ES-I3 (cell line): ENCODE measurements around the gene LMBR1L.
A peak's percentile ranks its signal among the peaks of the same experiment; 100 is the strongest.
"Not testable (repeated sequence)": the region's sequence is repeated elsewhere in the genome, so short reads cannot be mapped to it uniquely, and the experiment has no call there.

Source experiments
- H3K36me3 ChIP-seq: 2 replicates; pipeline ENCODE4 v1.6.1; 2013; ENCODE audit warnings: mild to moderate bottlenecking, low read length, control low read depth, moderate library complexity; ENCODE audit not compliant: insufficient read depth
- H3K4me1 ChIP-seq: 2 replicates; pipeline ENCODE4 v1.6.1; 2013; ENCODE audit warnings: mild to moderate bottlenecking, control low read depth, low read length; ENCODE audit not compliant: insufficient read depth
- H3K9ac ChIP-seq: 2 replicates; pipeline ENCODE4 v1.6.1; 2013; ENCODE audit warnings: low read depth, mild to moderate bottlenecking, low read length, moderate library complexity
- H3K9me3 ChIP-seq: 2 replicates; pipeline ENCODE4 v1.6.1; 2013; ENCODE audit warnings: mild to moderate bottlenecking, low read length, moderate library complexity; ENCODE audit not compliant: control insufficient read depth, insufficient read depth

Gene LMBR1L

DNA sequence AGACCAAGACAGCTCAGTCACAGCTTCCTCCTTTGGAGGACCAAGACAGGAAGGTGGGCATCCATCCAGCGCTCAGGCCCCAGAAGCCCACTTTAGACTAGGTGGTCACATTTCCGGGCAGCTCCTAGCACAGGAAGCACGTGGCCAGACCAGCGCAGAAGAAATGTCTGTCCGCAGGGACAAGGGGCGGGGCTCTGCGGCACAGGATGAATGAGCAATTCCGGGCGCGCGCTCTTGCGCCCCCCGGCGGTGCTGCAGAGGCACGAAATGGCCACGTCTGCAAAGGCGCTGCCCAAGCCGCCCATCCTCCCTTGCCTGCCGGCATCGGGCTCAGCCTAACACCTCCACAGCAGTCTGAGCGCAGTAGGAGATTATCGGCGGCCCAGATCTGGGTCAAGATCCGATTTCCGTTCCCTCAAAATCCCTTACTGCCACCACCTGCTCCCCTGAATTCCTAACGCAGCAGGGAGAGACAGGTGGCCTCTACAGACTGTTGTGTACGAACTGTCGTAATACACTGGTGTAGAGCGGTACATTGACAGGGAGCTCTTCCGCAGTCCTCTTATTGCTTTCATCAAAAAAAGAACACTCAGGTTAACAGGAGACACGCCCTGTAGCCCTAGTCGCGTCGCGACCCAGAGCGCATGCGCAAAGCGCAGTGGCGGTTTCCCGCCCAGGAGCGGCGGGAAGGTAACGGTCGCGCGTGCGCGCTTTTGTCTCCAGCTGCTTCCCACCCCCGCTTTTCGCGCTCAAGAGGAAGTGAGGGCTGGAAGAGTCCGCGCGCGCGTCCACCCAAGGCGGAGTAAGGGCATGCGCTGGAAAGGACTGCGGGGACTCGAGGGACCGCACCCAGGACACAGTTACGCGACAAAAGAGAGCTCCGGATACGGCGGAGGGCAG is 19.8 kb upstream of the LMBR1L start:
- no peaks in the 10 kb centered on the region for H3K9me3 ChIP-seq
- H3K36me3 ChIP-seq, result peaks cover 15% of the 10 kb centered on the region
- H3K4me1 ChIP-seq, result no peaks in the 10 kb centered on the region; the same call in 1 of the 2 replicates
- peak overlapping the region; percentile 64 for H3K9ac ChIP-seq

DNA sequence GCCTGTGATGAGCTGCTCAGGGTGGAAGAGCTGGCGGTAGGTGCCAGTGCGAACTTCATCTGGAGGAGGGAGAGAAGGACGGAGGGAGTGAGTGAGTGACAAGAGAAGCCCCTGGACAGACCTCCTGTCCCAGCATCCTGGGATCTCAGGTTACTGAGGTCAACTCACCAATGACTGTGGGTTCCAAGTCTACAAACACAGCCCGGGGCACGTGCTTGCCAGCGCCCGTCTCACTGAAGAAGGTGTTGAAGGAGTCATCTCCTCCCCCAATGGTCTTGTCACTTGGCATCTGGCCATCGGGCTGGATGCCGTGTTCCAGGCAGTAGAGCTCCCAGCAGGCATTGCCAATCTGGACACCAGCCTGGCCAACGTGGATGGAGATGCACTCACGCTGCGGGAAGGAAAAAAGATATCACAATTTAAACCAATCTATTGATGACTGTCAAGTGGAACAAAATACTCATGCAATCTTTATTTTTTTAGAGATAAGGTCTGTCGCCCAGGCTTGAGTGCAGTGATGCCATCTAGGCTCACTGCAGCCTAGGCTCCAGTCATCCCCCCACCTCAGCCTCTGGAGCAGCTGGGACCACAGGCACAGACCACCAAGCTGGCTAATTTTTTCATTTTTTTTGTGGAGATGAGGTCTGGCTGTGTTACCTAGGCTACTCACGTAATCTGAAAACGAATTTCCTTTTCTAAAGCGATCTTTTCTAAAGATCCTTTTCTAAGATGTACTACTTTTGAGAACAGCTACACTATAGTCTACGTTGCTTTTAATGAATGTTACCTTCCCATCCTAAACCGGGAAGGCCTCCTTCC is 18.9 kb upstream of the LMBR1L start:
- Histone ChIP-seq H3K9ac (peak overlapping the region; percentile 64; the same call in 1 of the 2 replicates), H3K9me3 (no peaks in the 10 kb centered on the region), H3K36me3 (peaks cover 15% of the 10 kb centered on the region), H3K4me1 (no peaks in the 10 kb centered on the region; the same call in 1 of the 2 replicates)

DNA sequence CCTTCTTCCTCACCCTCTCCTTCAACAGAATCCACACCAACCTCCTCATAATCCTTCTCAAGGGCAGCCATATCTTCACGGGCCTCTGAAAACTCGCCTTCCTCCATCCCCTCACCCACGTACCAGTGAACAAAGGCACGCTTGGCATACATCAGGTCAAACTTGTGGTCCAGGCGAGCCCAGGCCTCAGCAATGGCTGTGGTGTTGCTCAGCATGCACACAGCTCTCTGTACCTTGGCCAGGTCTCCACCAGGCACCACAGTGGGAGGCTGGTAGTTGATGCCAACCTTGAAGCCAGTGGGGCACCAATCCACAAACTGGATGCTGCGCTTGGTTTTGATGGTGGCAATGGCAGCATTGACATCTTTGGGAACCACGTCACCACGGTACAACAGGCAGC is 17.3 kb upstream of the LMBR1L start:
- not testable (repeated sequence) for H3K9ac ChIP-seq, H3K4me1 ChIP-seq, H3K9me3 ChIP-seq
- peaks cover 15% of the 10 kb centered on the region for H3K36me3 ChIP-seq

DNA sequence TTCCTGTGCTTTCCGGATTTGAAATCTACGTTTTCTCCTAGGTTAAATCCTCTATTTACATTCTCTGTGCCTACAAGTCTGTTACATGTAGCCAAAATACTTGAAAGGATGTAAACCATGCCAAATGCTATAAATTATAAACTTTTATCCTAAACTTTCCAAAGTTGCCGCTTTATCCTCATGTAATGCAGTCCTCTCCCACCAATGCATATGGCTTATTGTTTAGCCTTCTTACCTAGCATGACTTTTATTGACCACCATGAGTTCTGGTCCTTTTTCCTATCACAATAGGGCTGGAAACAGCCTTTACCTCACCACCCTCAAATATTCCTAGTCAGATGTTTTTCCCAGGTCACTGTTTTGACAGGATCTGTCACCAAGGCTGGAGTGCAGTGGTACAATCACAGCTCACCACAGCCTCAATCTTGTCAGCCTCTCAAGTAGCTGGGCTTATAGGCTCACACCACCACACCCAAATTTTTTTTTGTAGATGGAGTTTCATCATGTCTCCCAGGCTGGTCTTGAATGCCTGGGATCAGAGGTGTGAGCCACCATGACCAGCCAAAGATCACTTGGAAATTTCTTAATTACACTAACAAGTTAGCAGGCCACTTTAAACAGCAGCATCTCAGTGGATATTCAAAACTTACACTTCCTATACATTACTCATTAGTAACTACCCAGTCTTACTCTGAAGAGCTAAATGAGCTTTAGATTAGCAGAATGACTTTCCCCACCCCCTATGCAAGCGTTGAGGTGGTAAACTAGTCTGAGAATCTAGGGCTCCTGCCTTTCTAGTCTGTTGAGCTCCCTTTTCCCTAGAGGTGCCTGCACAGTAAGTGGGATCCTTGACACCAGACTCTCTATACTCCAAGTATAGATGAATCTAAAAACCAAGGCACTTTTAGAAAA is 16.5 kb upstream of the LMBR1L start:
- no peaks in the 10 kb centered on the region for H3K4me1 ChIP-seq
- no peak overlapping the region for H3K9ac ChIP-seq
- no peaks in the 10 kb centered on the region for H3K9me3 ChIP-seq
- peaks cover 15% of the 10 kb centered on the region for H3K36me3 ChIP-seq

DNA sequence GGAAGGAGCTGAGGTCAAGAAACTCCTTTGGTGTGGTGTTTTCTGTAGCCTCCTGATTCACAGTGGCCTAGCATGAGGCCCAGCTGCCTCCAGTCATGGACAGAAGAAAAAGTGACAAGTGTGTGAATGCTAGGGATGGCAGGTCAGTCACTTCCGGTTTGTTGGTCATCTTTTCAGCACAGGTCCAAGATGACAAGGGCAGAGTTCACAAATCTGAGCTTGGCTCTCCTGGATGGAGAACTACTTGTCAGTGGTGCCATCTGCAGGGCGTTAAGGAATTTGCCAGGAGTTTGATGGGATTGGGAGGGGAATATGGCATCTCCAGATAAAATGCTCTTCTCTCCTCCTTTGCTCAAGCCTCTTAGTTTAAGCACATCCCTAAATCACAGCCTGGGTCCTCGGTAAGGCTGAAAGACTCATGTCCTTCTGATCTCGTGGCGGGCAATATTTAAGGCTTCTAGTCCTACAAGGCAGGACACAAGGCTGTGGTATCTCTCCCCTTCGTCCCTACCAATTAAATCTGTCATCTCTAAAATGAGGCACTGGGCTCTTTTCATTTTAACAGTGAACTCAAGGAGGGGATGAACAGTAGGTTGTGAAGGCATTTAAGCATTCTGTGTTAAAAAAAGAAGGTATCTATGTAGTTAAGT is 10.5 kb upstream of the LMBR1L start:
- Histone ChIP-seq H3K9ac (no peak overlapping the region), H3K4me1 (no peaks in the 10 kb centered on the region), H3K9me3 (no peaks in the 10 kb centered on the region), H3K36me3 (no peaks in the 10 kb centered on the region)

DNA sequence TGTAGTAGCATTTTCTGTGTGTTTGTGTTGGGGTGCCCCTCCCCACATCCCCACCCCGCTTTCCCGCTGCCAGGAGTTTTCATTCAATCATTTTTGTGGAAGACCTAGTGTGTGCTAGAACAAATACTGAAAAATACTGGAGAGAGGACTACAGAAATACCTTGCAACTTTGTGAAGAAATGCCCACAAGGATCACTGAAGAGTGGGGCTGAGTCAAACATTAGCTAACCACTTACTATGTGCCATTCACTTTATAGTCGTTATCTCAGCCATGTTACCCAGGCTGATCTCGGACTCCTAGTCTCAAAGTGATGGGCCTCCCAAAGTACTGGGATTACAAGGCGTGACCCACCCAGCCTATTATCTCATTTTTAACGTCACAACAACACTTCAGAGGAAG is 559 bp upstream of the LMBR1L start:
- Histone ChIP-seq H3K9ac (peak overlapping the region; percentile 95; the same call in 1 of the 2 replicates), H3K9me3 (no peaks in the 10 kb centered on the region), H3K36me3 (no peaks in the 10 kb centered on the region), H3K4me1 (0 out of 2 replicates have a peak, but pooled peaks cover 3% of the 10 kb centered on the region)

DNA sequence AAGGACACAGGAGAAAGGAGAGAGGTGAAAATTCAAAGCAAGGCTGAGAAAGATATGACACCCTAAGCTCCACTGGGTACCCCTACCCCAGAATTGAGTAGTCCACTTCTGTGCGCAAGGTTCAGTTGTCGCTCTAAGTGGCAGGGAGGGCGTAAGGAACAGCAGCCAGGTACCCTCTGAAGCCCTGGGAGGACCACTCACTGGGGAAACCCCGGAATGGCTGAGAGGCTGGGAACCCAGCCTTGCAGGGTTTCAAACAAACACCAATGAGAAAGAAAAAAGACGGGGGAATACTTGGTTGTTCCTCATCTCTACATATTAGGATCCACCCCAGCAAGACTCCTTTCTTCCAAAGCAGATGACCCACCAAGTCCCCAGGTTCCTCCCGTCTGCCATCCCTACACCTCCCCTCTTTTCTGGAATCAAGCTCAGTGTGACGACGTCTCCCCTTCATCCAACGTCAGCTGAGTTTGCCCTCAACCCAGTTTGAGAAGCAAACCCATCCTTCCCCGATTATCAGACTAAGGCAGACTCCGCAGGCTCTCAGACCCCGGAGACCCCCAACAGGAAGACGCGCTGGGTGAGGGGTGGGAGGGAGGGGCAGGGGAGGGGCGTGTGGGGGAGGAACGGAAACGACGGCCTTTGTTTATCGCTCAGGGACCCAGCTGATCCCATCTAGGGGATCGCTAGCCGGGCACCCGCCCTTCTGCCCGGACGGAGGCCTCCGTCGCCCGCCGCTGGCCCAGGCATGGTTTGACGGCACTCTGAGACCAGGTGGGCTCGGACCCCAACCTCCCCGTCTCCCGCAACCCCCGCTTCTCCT is 795 bp downstream of the LMBR1L start:
- H3K4me1 ChIP-seq, result 0 out of 2 replicates have a peak, but pooled peaks cover 3% of the 10 kb centered on the region
- 0 out of 2 replicates have a peak, but pooled peaks cover 3% of the 10 kb centered on the region for H3K36me3 ChIP-seq
- H3K9me3 ChIP-seq, result no peaks in the 10 kb centered on the region
- peak overlapping the region; percentile 95 for H3K9ac ChIP-seq

DNA sequence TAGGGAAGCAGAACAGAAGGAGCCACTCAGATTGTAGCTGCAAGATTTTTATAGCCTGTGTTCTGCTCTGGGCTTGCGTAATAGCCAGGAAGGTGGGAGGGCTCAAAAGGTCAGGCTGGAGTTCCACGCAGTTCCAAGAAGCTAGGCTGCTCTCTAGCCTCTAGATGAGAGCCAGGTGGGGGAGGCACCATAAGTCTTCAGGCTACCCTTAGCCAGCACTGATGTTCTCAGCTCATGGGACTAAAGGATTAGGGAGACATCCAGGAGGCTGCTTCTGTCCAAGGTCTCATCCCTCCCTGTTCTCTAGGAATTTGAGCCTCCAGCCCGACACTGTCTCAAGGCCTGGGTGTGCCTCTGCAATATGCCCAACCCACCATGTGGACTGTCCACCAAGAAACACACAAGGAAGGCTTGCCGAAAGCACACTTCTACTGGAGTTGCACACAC is 1.7 kb downstream of the LMBR1L start:
- 0 out of 2 replicates have a peak, but pooled peaks cover 3% of the 10 kb centered on the region for H3K4me1 ChIP-seq
- H3K9ac ChIP-seq, result peak overlapping the region; percentile 41; the same call in 1 of the 2 replicates
- H3K36me3 ChIP-seq, result 0 out of 2 replicates have a peak, but pooled peaks cover 3% of the 10 kb centered on the region
- H3K9me3 ChIP-seq, result no peaks in the 10 kb centered on the region

DNA sequence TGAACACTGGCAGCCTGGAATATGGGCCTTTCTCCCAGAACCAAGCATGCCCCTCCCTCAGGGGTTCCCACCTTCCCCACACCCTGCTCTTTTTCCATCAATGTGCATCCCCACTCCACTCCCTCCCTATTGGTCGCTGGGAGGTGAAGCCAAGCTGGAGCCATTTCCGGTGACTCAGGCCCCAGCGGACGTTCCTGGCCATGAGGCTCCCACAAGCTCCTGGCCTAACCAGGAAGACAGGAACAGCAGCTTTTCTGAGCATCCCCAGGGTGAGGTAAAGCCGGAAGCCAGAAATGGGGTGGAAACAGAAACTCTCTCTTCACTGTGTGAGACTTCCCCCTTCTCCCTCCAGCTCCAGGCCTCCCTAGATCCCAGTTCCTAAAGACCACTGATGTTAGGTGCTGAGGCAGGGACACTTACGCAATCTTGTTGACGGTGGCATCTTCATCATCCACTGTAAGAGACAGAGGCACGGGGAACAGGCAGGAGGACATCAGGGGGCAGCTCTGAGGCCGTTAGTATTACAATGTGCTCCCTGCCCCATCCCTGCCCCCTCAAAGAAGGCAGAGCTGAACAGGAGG is 5.1 kb downstream of the LMBR1L start:
- Histone ChIP-seq H3K9me3 (no peaks in the 10 kb centered on the region), H3K9ac (no peak overlapping the region), H3K36me3 (peaks cover 7% of the 10 kb centered on the region), H3K4me1 (0 out of 2 replicates have a peak, but pooled peaks cover 3% of the 10 kb centered on the region)

DNA sequence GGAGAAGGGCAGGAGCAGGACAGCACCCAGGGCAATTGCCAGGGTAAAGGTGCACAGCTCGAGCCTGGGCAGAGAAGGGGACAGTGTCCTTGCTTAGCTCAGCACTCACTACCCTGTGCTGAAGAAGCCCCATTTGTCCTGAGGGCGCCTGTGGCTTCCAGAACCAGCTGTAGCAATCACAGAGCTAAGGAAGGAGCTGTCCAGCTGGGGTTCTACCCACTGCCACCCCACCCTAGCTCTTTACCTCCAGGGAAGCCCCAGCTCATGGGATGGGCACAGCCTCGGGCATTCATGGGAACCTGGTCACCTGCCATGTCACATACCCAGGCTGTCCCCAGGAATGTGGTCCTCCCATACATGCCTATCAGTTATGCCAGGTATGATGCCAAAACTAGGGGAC is 5.8 kb downstream of the LMBR1L start:
- Histone ChIP-seq H3K9ac (no peak overlapping the region), H3K4me1 (0 out of 2 replicates have a peak, but pooled peaks cover 3% of the 10 kb centered on the region), H3K36me3 (peaks cover 7% of the 10 kb centered on the region), H3K9me3 (no peaks in the 10 kb centered on the region)

DNA sequence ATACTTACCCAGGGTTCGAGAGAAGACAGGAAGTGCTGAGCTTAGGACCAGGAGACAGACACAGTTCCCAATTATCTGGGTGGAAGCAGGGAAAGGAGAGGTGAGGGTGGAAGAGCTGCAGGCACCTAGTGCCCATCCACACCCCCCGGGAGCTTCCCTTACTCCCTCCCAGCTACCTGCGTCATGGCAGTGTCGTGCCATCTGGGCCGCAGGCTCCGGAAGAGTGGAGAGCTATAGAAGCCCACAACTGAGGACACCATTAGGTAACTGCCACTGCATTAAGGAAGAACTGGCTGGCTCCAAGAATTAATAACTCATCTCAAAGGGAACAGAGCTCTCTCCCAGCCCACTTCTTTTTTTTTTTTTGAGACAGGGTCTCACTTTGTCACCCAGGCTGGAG is 10.3 kb downstream of the LMBR1L start:
- Histone ChIP-seq H3K4me1 (no peaks in the 10 kb centered on the region), H3K9ac (no peak overlapping the region), H3K9me3 (no peaks in the 10 kb centered on the region), H3K36me3 (peaks cover 5% of the 10 kb centered on the region)

DNA sequence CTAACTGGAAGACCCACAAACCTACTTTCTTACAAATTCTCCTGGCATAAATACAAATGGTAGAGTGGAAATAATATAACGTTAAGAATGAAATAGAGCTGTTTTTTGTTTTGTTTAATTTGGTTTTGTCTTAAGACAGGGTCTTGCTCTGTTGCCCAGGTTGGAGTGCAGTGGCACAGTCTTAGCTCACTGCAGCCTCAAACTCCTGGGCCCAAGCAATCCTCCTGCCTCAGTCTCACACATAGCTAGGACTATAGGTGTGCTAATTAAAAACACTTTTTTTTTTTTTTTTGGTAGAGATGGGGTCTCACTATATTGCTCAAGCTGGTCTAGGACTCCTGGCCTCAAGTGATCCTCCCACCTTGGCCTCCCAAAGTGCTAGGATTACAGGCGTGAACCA is 11.9 kb downstream of the LMBR1L start:
- peaks cover 5% of the 10 kb centered on the region for H3K36me3 ChIP-seq
- no peaks in the 10 kb centered on the region; the same call in 1 of the 2 replicates for H3K4me1 ChIP-seq
- H3K9me3 ChIP-seq, result no peaks in the 10 kb centered on the region
- H3K9ac ChIP-seq, result no peak overlapping the region
